ENCODE data around the gene ZNF710.
"Not testable (repeated sequence)": the region's sequence is repeated elsewhere in the genome, so short reads cannot be mapped to it uniquely, and the experiment has no call there.

The ZNF710 gene

GRCh38 chr15:90101969-90102890 is 101.1 kb downstream of the ZNF710 start, which contains the start of gene IDH2:
TSS of gene IDH2 (minus strand) at chr15:90102468. CDS start at chr15:90102390, 78 bp downstream.
- peak; percentile 34 to 38 for DNase-seq (ENCODE audit: low read depth in 2 of 2)

GRCh38 chr15:90103701-90104329 is 102.7 kb downstream of the ZNF710 start:
- DNase-seq (ENCODE audit: low read depth in 2 of 2) = no peak

- no peak for DNase-seq (ENCODE audit: low read depth in 2 of 2)
Measured at GRCh38 chr15:90104551-90104950, 103.4 kb downstream of the ZNF710 start.

- DNase-seq (ENCODE audit: low read depth in 2 of 2) = no peak
Measured at GRCh38 chr15:90105521-90105920, 104.4 kb downstream of the ZNF710 start.

- DNase-seq (ENCODE audit: low read depth in 2 of 2) = no peak
Measured at GRCh38 chr15:90106522-90107117, 105.5 kb downstream of the ZNF710 start.

- not testable (repeated sequence) for DNase-seq (ENCODE audit: low read depth in 2 of 2)
Measured at GRCh38 chr15:90108038-90108437, 106.9 kb downstream of the ZNF710 start.

- not testable (repeated sequence) for DNase-seq (ENCODE audit: low read depth in 2 of 2)
Measured at GRCh38 chr15:90109163-90109751, 108.1 kb downstream of the ZNF710 start.

GRCh38 chr15:90113166-90113565 is 112.0 kb downstream of the ZNF710 start:
- no peak for DNase-seq (ENCODE audit: low read depth in 2 of 2)

- DNase-seq (ENCODE audit: low read depth in 2 of 2) = no peak
Measured at GRCh38 chr15:90114451-90114901, 113.4 kb downstream of the ZNF710 start.

GRCh38 chr15:90115783-90116182 is 114.7 kb downstream of the ZNF710 start:
- no peak for DNase-seq (ENCODE audit: low read depth in 2 of 2)

- no peak for DNase-seq (ENCODE audit: low read depth in 2 of 2)
Measured at GRCh38 chr15:90119367-90119766, 118.2 kb downstream of the ZNF710 start.

- no peak for DNase-seq (ENCODE audit: low read depth in 2 of 2)
Measured at GRCh38 chr15:90121086-90121485, 120.0 kb downstream of the ZNF710 start.

- no peak for DNase-seq (ENCODE audit: low read depth in 2 of 2)
Measured at GRCh38 chr15:90124507-90124906, 123.4 kb downstream of the ZNF710 start.

GRCh38 chr15:90126022-90126421 is 124.9 kb downstream of the ZNF710 start:
- no peak for DNase-seq (ENCODE audit: low read depth in 2 of 2)

- DNase-seq (ENCODE audit: low read depth in 2 of 2) = no peak
Measured at GRCh38 chr15:90126596-90127435, 125.7 kb downstream of the ZNF710 start.

- DNase-seq (ENCODE audit: low read depth in 2 of 2) = no peak
Measured at GRCh38 chr15:90130291-90130690, 129.2 kb downstream of the ZNF710 start.
